ENCODE data around the gene PYCARD. TPM values are rescaled to one million over a fixed set of nuclear protein-coding genes. Genes with fewer than 3 reads are reported as not detected.

PYCARD gene
- polyA plus RNA-seq, 1 donor (not counting 4 experiments of a cell fraction or from before 2014, with no cell fraction given), result 58.1 TPM

DNA sequence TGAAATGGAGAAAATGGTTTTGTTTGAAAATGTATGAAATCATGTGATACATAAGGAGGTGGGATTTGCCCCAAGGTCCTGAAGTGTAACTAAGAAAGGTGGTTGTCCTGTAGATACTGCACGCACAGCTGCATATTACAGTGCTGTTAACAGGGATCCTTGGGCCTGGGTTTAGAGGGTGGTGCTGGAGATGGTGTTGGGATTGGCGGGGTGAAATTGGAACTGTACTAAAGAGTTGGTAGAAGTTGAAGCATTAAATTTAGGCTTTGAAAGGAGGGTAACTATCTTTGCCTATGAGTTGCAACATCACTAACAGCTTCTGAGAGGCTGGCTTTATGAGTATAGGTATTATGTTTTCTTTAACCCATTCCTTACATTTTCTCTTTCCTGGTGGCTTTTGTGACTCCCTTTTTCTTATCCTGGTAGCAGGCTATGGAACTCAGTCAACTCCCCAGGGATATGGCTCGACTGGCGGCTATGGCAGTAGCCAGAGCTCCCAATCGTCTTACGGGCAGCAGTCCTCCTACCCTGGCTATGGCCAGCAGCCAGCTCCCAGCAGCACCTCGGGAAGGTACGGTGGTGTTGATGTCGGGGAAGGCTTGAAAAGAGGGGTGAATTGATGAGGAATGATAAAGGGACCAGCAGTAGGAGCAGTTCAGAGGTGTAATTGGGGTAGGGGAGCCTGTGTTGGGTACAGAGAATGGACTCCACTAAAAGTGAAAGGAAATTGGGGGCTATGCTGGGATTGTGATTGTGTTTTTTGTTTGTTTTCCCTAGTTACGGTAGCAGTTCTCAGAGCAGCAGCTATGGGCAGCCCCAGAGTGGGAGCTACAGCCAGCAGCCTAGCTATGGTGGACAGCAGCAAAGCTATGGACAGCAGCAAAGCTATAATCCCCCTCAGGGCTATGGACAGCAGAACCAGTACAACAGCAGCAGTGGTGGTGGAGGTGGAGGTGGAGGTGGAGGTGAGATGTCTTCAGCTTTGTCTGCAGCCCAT is 18.8 kb downstream of the PYCARD start:
- Histone ChIP-seq H3K4me2 (ENCODE audit: control insufficient read depth, extremely low read depth, insufficient read depth, low read depth, low read length) (no peak overlapping the region), H3K27me3 (ENCODE audit: control insufficient read depth, extremely low read depth, insufficient read depth, low read length) (no peaks in the 10 kb centered on the region), H3K9me3 (ENCODE audit: control insufficient read depth, low read depth, low read length) (no peaks in the 10 kb centered on the region), H3K4me1 (ENCODE audit: control insufficient read depth, extremely low read depth, insufficient read depth, low read length) (peaks cover 21% of the 10 kb centered on the region), H4K20me1 (ENCODE audit: control insufficient read depth, extremely low read depth, insufficient read depth, low read length) (peaks cover 46% of the 10 kb centered on the region), H3K36me3 (ENCODE audit: control insufficient read depth in 2 of 2, extremely low read depth in 1 of 2, insufficient read depth in 2 of 2, low read length in 2 of 2) (peaks cover 37 to 67% of the 10 kb centered on the region in 2 experiments), H3K27ac (ENCODE audit: control insufficient read depth, insufficient read depth, low read length) (no peak overlapping the region), H3K9ac (ENCODE audit: control insufficient read depth, extremely low read depth, insufficient read depth, low read length) (no peak overlapping the region), H3K4me3 (ENCODE audit: control insufficient read depth in 2 of 3, extremely low read depth in 1 of 3, insufficient read depth in 2 of 3, low read depth in 1 of 3, low read length in 3 of 3) (no peak overlapping the region), H2AFZ (ENCODE audit: control insufficient read depth, low read length) (no peak overlapping the region), H3K79me2 (ENCODE audit: control insufficient read depth, insufficient read depth, low read length) (peaks cover 81% of the 10 kb centered on the region), H3K9me1 (ENCODE audit: control insufficient read depth, extremely low read depth, insufficient read depth, low read length) (peaks cover 6% of the 10 kb centered on the region)
- DNase-seq (ENCODE audit: low read depth, low spot score) (no peak), FAIRE-seq (no peak)
- TF ChIP-seq, protein P1, sequence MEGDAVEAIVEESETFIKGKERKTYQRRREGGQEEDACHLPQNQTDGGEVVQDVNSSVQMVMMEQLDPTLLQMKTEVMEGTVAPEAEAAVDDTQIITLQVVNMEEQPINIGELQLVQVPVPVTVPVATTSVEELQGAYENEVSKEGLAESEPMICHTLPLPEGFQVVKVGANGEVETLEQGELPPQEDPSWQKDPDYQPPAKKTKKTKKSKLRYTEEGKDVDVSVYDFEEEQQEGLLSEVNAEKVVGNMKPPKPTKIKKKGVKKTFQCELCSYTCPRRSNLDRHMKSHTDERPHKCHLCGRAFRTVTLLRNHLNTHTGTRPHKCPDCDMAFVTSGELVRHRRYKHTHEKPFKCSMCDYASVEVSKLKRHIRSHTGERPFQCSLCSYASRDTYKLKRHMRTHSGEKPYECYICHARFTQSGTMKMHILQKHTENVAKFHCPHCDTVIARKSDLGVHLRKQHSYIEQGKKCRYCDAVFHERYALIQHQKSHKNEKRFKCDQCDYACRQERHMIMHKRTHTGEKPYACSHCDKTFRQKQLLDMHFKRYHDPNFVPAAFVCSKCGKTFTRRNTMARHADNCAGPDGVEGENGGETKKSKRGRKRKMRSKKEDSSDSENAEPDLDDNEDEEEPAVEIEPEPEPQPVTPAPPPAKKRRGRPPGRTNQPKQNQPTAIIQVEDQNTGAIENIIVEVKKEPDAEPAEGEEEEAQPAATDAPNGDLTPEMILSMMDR (optimal IDR thresholded peaks at IDR 0.05 in 1 of 3, IDR thresholded peaks at IDR 0.05 in 1 of 3, conservative IDR thresholded peaks at IDR 0.05 in 1 of 3; ENCODE audit: extremely low read depth in 1 of 3, insufficient read depth in 2 of 3, low read length in 3 of 3), result no peak
- no peak for TF ChIP-seq EZH2 (IDR thresholded peaks at IDR 0.05; ENCODE audit: low read length)
- dilution Hi-C loops (cut with MboI; ENCODE audit: extremely low pct_ligation_motif_present, low sequenced_read_pairs), result no loop called here

DNA sequence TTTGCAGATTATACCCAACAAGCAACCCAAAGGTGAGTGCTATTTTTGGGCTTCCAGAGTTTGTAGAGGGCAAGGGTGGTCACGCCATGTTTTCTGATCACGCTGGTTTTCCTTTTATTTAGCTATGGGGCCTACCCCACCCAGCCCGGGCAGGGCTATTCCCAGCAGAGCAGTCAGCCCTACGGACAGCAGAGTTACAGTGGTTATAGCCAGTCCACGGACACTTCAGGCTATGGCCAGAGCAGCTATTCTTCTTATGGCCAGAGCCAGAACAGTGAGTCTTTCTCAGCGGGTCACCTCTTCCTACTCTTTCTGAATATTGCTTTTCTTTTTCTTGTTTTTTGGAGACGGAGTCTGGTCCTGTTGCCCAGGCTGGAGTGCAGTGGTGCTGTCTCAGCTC is 20.2 kb downstream of the PYCARD start:
- no peak for FAIRE-seq

More for the DNA sequence above, 20.2 kb downstream of the PYCARD start:
- H3K4me2 ChIP-seq (ENCODE audit: control insufficient read depth, extremely low read depth, insufficient read depth, low read depth, low read length), result peak overlapping the region; percentile 98
- H3K9ac ChIP-seq (ENCODE audit: control insufficient read depth, extremely low read depth, insufficient read depth, low read length), result peak overlapping the region; percentile 96
- peaks cover 6% of the 10 kb centered on the region for H3K9me1 ChIP-seq (ENCODE audit: control insufficient read depth, extremely low read depth, insufficient read depth, low read length)
- H3K27ac ChIP-seq (ENCODE audit: control insufficient read depth, insufficient read depth, low read length), result no peak overlapping the region
- no peaks in the 10 kb centered on the region for H3K27me3 ChIP-seq (ENCODE audit: control insufficient read depth, extremely low read depth, insufficient read depth, low read length)
- peaks cover 72% of the 10 kb centered on the region for H3K79me2 ChIP-seq (ENCODE audit: control insufficient read depth, insufficient read depth, low read length)
- peaks cover 21% of the 10 kb centered on the region for H3K4me1 ChIP-seq (ENCODE audit: control insufficient read depth, extremely low read depth, insufficient read depth, low read length)
- no peak overlapping the region for H2AFZ ChIP-seq (ENCODE audit: control insufficient read depth, low read length)
- DNase-seq (ENCODE audit: low read depth, low spot score), result no peak
- peak overlapping the region; percentile 91 to 93 (median 92) for H3K4me3 ChIP-seq (ENCODE audit: control insufficient read depth in 2 of 3, extremely low read depth in 1 of 3, insufficient read depth in 2 of 3, low read depth in 1 of 3, low read length in 3 of 3)
- no peaks in the 10 kb centered on the region for H3K9me3 ChIP-seq (ENCODE audit: control insufficient read depth, low read depth, low read length)
- H3K36me3 ChIP-seq (ENCODE audit: control insufficient read depth in 2 of 2, extremely low read depth in 1 of 2, insufficient read depth in 2 of 2, low read length in 2 of 2), result peaks cover 31 to 54% of the 10 kb centered on the region in 2 experiments
- H4K20me1 ChIP-seq (ENCODE audit: control insufficient read depth, extremely low read depth, insufficient read depth, low read length), result peaks cover 46% of the 10 kb centered on the region
- dilution Hi-C loops (cut with MboI; ENCODE audit: extremely low pct_ligation_motif_present, low sequenced_read_pairs), result no loop called here
- TF ChIP-seq, protein P1 (optimal IDR thresholded peaks at IDR 0.05 in 1 of 3, IDR thresholded peaks at IDR 0.05 in 1 of 3, conservative IDR thresholded peaks at IDR 0.05 in 1 of 3; ENCODE audit: extremely low read depth in 1 of 3, insufficient read depth in 2 of 3, low read length in 3 of 3), result no peak
- TF ChIP-seq EZH2 (IDR thresholded peaks at IDR 0.05; ENCODE audit: low read length), result no peak

All from keratinocyte (primary cell).